C4-2B (cell line): Measurements from ENCODE around the gene ADAMTSL1.

Source experiments
- ZFX ChIP-seq: fragments of 450-650 bp; IDR thresholded peaks from 2 replicates; pipeline ENCODE4 v1.6.1; 2017
- TF ChIP-seq, protein P1 (sequence below): fragments of 450-650 bp; conservative IDR thresholded peaks from 2 replicates; pipeline ENCODE4 v1.5.1; 2017; ENCODE audit warnings: mild to moderate bottlenecking

DNA sequence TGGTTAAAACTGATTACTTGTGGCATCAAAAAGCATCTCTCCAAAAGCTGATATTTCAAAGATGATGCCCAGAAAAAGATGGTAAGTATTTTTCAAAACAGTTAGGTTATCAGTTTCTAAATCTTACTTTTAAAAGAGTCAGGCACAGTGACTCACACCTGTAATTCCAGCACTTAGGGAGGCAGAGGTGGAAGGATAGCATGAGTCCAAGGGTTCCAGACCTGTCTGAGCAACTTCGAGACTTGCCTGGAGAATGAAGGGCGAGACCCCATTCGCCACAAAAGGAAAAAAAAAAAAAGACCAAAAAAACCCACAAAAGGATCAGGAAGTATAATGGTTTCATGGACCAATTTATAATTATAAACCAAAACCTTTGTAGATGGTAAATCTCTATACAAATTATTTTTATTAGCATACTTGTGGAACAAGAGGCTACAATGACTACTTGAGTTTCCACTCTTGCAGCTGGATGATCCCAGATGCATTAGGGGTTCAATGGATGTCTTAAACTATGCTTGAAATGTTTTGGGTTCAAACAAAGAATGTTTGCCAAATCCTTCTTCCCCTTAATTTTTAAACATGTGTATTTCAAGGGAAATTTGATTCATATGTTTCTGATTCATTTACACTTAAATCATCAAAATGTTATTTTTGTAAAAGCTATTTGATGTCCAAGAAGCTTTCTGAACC, 96.1 kb downstream of the ADAMTSL1 start:
- TF ChIP-seq, protein P1, sequence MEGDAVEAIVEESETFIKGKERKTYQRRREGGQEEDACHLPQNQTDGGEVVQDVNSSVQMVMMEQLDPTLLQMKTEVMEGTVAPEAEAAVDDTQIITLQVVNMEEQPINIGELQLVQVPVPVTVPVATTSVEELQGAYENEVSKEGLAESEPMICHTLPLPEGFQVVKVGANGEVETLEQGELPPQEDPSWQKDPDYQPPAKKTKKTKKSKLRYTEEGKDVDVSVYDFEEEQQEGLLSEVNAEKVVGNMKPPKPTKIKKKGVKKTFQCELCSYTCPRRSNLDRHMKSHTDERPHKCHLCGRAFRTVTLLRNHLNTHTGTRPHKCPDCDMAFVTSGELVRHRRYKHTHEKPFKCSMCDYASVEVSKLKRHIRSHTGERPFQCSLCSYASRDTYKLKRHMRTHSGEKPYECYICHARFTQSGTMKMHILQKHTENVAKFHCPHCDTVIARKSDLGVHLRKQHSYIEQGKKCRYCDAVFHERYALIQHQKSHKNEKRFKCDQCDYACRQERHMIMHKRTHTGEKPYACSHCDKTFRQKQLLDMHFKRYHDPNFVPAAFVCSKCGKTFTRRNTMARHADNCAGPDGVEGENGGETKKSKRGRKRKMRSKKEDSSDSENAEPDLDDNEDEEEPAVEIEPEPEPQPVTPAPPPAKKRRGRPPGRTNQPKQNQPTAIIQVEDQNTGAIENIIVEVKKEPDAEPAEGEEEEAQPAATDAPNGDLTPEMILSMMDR, result no peak
- TF ChIP-seq ZFX, result no peak
